GM21515 (cell line): Measurements from ENCODE around the gene FALEC.

Source experiments
- ATAC-seq: cut with Tn5 transposase; IDR thresholded peaks from one replicate; pipeline ENCODE4 v1.9.1; 2021; ENCODE audit not compliant: unreplicated experiment

Gene FALEC

GRCh38 chr1:150515328-150516049, at the start of gene FALEC:
Gene FALEC (plus strand): TSS chr1:150515752.
- ATAC-seq: peak; percentile 91

GRCh38 chr1:150466964-150467363, 48.6 kb upstream of the FALEC start:
- ATAC-seq: no peak

DNA sequence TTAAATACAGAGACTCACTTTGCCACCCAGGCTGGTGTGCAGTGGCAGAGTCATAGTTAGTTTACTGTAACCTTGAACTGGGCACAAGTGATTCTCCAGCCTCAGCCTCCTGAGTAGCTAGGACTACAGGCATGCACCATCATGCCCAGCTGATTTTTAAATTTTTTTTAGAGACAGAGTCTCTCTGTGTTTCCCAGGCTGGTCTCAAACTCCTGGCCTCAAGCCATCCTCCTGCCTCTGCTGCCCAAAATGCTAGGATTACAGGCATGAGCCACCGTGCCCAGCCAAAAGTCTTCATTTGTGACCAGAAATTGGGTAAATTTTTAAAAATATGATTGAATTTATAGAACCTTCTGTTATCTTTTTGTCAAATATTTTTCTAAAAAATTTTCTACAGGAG, 46.3 kb upstream of the FALEC start:
- ATAC-seq: no peak

DNA sequence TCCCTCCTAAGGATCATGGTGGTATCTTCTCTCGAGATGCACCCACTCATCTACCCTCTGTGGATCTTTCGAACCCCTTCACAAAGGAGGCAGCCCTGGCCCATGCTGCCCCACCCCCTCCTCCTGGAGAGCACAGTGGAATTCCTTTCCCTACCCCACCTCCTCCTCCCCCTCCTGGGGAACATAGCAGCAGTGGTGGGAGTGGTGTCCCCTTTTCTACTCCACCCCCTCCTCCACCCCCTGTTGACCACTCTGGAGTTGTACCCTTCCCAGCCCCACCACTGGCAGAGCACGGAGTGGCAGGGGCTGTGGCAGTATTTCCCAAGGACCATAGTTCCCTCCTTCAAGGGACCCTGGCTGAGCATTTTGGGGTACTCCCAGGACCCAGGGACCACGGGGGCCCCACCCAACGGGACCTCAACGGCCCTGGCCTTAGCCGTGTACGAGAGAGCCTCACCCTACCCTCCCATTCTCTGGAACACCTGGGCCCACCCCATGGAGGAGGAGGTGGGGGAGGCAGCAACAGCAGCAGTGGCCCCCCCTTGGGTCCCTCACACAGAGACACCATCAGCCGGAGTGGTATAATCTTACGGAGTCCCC, 42.9 kb upstream of the FALEC start:
- ATAC-seq: no peak

DNA sequence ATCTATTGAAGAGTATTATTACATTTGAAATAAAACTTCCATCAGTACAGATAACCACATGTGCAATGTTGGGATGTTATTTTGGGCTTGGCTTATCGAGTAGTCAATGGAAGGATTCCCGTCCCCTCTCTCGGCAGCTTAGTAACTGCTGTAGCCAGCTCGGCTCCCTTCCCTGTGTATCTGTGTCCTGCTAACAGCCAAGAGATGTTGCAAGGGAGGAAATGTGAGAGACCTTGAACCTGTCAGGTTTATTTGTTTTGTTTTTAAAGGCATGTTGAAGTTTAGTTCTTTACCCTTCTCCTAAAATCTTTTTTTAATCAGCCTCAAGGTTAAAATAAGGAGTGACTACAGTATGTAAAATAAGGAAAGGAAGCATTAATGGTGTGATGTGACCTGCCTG, 41.9 kb upstream of the FALEC start:
- no peak for ATAC-seq

GRCh38 chr1:150474869-150475268, 40.7 kb upstream of the FALEC start:
- no peak for ATAC-seq

GRCh38 chr1:150476754-150477153, 38.8 kb upstream of the FALEC start:
- ATAC-seq: no peak

DNA sequence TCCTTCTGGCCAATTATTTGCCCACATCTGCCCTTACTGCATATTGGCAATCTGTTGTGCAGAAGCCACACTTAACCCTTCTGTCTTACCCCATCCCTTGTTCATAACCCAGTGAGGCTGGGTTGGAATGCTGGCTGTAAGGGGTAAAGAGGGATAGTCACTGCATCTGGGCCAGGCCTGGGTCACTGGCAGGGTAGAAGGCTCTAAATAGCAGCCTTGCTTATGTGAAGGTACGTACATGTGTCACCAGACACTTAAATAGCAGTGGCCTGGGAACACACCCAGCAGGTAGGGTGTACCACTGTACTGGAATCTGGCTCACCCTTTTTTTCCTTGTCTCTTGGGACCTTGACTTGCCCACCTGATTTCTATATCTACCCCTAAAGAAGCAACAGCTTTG, 38.2 kb upstream of the FALEC start:
- no peak for ATAC-seq

DNA sequence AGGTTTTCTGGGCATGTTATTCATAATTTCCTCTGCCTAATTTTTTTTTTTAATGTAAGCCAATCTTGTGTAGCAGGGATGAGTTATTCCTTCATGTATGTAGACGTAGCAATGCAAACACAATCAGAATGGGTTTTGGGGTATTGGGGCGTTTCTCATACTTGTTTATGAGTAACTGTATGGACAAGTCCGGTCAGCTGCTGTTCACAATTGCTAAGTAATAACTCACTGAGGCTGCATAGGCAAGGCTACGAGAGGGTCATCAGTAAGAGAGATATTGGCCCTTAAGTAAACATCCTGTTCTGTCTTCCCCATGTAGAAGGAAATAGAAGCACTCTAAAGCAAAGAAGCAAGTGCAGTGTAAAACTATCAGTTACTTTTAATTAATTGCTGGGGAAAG, 37.8 kb upstream of the FALEC start:
- ATAC-seq: no peak

GRCh38 chr1:150479370-150479769, 36.2 kb upstream of the FALEC start:
- no peak for ATAC-seq

GRCh38 chr1:150479927-150480352, 35.6 kb upstream of the FALEC start:
- ATAC-seq: no peak

DNA sequence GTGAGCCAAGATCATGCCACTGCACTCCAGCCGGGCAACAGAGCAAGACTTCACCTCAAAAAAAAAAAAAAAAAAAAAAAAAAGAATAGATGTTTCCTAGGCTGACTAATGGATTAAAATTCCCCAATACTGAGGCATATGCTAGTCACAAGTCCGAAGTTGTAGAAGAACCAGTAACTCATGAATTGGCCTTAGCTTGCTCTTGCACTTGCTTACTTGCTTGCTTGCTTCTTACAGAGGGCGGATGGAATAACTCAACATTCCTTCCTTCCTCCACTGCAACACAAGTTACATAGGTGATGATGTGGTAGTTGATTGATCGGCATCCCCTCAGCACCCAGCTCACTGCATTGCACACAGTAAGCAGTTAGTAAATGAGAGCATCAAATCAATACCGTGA, 31.1 kb upstream of the FALEC start:
- ATAC-seq: no peak

DNA sequence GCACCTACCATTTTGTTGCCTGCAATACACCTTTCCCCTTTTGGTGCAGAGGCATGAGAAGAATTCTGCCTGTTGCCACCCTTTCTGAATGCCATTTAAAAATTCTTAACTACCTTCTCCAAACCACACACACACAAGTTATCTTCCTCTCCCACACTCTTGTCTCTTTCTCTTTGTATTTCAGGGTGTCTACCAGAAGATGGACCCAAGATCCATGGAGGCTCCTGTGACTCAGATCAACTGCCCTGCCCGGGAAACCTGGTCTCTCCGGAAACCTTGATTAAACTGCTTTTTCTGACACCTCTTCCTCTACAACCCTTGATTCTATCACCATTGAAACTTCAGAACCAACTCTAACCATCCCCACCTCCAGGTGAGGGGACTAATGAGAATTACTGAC, 30.7 kb upstream of the FALEC start:
- no peak for ATAC-seq

DNA sequence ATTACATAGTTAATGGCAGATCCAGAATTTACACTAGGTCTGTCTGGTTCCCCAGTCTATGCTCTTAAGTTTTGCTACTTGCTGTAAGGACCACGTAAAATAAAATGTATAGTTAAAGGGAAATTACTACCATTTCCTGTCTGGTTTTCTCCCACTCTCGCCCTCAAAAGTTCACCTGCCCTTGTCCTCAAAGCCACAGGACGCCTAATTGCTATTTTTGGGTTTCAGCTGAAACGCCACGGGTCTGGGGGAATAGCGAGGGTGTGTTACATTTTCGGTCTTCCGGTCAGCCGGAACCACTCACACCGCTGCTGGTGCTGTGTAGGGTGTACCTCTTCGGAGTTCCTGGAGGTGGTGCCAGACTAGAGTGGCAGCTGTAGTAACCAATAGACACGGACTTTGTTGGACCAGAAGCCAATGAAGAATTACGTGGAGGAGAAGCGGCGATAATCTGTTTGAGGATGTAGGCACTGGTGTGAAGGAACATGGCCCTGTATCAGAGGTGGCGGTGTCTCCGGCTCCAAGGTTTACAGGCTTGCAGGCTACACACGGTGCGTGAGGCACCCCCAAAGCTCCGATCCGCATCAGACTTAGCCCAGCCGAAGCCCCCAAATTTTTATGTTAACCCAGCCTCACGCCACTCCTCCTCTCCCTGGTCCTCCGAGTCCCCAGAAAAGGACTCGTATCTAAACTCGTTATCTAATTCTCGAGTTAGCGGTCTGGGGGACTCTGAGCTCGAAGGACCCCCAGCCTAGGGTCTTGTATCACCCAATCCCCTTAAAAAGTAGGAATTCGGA, 28.4 kb upstream of the FALEC start, which contains the start of gene TARS2:
Gene TARS2 (plus strand): TSS at position 454 of the 797 bp plus-strand sequence. CDS start 32 bp downstream, at position 486.
- ATAC-seq: peak; percentile 98

DNA sequence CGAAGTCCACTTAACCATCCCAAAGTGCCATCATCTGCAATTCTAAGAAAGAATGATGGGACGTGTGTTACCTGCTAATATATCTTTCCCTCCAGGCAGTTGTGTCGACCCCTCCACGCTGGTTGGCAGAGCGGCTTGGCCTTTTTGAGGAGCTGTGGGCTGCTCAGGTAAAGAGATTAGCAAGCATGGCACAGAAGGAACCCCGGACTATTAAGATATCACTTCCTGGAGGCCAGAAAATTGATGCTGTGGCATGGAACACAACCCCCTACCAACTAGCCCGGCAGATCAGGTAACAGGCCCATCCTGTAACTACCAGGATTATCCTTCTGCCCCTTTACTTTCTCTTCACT, 27.8 kb upstream of the FALEC start:
- no peak for ATAC-seq

DNA sequence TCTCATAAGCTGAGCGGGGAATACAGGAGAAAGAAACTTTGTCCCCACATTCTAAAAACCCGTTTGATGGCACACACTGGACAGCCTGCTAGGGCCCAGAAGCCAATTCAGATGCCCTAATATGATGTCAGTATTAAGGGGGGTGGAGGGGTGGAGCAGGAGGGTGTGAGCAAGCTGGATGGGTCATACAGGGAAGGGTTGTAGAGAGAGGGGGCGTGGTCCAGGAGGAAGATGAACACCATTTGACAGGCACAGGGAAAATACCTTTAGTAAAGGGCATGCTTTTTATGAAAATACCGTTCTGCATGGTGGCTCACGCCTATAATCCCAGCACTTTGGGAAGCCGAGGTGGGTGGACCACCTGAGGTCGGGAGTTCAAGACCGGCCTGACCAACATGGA, 22.4 kb upstream of the FALEC start:
- ATAC-seq: no peak

- ATAC-seq: no peak
Observed at GRCh38 chr1:150498342-150498741, 17.2 kb upstream of the FALEC start.

DNA sequence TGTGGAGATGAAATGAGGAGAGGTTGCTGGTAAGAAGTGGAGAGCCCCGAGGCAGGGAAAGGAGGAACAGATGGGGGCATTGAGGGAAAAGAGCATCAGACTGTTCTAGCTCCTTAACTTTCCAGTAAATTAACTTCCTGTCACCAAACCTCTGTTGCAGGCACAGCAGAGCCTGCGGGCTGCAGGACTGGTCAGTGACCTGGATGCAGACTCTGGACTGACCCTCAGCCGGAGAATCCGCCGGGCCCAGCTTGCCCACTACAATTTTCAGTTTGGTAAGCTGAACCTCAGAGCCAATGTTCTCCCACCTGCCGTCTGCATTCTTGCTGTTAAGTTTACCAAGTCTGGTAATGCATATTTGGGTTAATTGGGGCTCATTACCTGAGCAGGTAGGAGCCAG, 10.1 kb upstream of the FALEC start:
- ATAC-seq: no peak

DNA sequence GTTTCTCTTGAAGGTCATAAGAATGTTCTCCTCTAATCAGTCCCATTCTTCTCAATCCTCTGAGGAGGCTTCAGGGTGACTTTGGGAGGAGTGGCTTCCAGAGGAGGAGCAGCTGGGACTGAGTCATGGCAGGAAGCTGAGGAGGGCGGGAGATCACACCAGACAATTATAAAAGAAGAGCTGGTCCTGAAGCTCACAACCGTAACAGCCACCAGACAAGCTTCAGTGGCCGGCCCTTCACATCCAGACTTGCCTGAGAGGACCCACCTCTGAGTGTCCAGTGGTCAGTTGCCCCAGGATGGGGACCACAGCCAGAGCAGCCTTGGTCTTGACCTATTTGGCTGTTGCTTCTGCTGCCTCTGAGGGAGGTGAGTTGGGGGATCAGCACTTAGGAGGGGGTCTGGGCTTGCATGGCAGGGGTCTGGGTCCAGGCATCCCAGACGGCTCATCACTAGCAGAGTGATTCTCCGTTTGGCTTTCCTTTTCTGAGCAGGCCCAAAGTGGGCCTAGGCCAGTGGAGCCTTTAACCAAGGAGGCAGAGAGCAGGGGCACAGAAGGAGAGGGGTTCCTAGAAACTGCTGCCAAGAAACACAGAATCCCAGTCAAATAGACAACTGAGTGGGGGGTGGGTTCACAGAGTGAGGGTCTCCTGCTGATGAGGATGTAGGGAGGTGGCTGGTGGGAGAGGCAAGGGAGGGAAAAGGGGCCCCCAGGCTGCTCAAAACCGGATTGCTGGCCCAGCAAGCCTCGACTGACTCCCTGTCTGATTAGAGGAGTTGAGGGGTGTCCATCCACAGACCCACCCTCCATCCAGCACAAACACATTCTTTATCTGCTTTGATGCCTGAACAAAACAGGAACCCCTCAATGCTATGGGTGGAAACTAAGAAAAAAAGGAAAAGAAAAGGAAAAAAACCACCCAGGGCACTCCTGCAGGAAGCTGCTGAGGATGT, 7.4 kb upstream of the FALEC start, which contains the start of gene ECM1:
Gene ECM1 (plus strand): TSS at position 198 of the 953 bp plus-strand sequence. CDS start 101 bp downstream, at position 299.
- no peak for ATAC-seq

DNA sequence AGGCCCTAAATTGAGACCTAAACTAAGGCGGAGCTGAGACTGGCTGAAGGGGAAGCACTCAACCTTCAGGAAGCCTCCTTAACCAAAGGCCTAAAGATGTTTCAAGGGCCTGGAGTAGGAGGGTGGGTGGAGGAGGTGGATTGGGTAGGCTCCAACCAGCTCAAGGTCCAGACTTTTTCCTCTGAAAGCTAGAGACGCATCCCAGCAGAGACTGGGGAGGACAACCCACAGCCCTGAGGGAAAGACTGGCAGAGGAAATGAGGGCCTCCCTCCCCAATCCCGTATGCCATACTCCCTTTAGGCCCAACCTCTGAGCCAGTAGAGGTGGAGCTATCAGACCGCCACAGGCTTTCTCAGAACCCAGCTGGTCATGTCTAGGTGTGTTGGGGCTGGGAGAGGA, 6.6 kb upstream of the FALEC start:
- ATAC-seq: no peak

GRCh38 chr1:150511551-150511950, 4.0 kb upstream of the FALEC start:
- ATAC-seq: no peak
